ENCODE results near the gene TMEM106B.
A peak's percentile ranks its signal among the peaks of the same experiment; 100 is the strongest.

Gene TMEM106B

DNA sequence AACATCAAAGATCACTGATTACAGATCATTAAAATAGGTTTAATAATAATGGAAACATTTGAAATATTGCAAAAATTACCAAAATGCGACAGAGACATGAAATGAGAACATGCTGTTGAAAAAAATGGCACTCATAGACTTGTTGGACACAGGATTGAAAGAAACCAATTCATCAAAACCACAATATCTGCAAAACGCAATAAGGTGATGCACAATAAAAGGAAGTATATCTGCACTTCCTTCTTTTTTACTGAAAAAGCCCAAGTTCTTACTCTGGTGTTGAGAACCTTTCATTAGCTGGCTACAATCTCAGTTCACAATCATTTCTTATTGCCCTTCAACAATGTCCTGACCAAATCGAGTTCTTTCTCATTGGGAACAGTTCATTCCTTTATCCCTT is 28.7 kb downstream of the TMEM106B start:
- no peak for DNase-seq (ENCODE audit: low read depth in 2 of 2)
- TF ChIP-seq, protein P1, sequence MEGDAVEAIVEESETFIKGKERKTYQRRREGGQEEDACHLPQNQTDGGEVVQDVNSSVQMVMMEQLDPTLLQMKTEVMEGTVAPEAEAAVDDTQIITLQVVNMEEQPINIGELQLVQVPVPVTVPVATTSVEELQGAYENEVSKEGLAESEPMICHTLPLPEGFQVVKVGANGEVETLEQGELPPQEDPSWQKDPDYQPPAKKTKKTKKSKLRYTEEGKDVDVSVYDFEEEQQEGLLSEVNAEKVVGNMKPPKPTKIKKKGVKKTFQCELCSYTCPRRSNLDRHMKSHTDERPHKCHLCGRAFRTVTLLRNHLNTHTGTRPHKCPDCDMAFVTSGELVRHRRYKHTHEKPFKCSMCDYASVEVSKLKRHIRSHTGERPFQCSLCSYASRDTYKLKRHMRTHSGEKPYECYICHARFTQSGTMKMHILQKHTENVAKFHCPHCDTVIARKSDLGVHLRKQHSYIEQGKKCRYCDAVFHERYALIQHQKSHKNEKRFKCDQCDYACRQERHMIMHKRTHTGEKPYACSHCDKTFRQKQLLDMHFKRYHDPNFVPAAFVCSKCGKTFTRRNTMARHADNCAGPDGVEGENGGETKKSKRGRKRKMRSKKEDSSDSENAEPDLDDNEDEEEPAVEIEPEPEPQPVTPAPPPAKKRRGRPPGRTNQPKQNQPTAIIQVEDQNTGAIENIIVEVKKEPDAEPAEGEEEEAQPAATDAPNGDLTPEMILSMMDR (IDR thresholded peaks at IDR 0.05; ENCODE audit: low read depth, low read length): no peak

GRCh38 chr7:12244129-12244528 is 33.0 kb downstream of the TMEM106B start:
- peak; percentile 24 to 54 for DNase-seq (ENCODE audit: low read depth in 2 of 2)
- H3K4me3 ChIP-seq (replicated peaks in 1 of 2; ENCODE audit: low read depth in 2 of 2, low read length in 2 of 2): no peak overlapping the region
- TF ChIP-seq, protein P1 (IDR thresholded peaks at IDR 0.05; ENCODE audit: low read depth, low read length): peak; percentile 65

More for the DNA sequence above, 28.7 kb downstream of the TMEM106B start:
- no peak overlapping the region for H3K4me3 ChIP-seq (replicated peaks in 1 of 2; ENCODE audit: low read depth in 2 of 2, low read length in 2 of 2)

DNA sequence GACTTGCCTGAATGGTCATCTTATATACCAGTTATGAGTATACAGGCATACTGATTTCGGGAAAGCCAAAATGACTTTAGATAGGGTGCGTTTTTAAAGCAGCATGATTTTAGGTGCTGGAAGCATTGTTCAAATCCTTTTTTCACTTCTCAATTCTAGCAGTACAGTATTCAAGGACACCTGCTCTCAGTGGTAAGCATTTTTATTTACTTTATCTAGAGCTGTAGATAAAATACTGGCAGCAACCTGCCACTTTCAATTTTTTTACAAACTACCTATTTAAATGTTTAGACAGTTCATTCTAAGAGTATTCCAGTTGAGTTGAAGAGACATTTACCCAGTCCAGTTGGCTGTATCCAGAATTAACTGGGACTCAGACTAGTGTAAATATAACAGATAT is 33.6 kb downstream of the TMEM106B start:
- TF ChIP-seq, protein P1 (IDR thresholded peaks at IDR 0.05; ENCODE audit: low read depth, low read length): no peak
- DNase-seq (ENCODE audit: low read depth in 2 of 2): no peak
- H3K4me3 ChIP-seq (replicated peaks in 1 of 2; ENCODE audit: low read depth in 2 of 2, low read length in 2 of 2): no peak overlapping the region

GRCh38 chr7:12249706-12250105 is 38.6 kb downstream of the TMEM106B start:
- H3K4me3 ChIP-seq (replicated peaks in 1 of 2; ENCODE audit: low read depth in 2 of 2, low read length in 2 of 2): no peak overlapping the region
- TF ChIP-seq, protein P1 (IDR thresholded peaks at IDR 0.05; ENCODE audit: low read depth, low read length): no peak
- no peak for DNase-seq (ENCODE audit: low read depth in 2 of 2)

GRCh38 chr7:12250232-12250631 is 39.1 kb downstream of the TMEM106B start:
- H3K4me3 ChIP-seq (replicated peaks in 1 of 2; ENCODE audit: low read depth in 2 of 2, low read length in 2 of 2): no peak overlapping the region
- TF ChIP-seq, protein P1 (IDR thresholded peaks at IDR 0.05; ENCODE audit: low read depth, low read length): no peak
- DNase-seq (ENCODE audit: low read depth in 2 of 2): no peak

DNA sequence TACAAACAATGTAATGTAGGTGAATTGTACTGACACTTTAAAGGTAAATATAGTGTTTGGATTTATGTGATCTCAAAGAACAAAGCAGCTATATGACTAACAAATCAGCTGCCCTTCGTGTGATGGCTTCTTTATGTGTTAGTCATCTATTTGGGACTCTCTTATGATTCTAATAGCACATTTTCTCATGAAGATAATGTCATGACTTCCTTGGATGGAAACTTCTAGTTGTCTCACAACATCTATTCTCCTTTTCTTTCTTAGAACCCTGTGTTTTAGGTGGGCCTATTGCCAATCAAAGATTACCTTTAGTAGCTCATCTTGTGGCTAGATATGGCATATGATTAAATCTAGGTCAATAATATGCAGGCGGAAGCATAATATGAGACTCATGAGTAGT is 45.0 kb downstream of the TMEM106B start:
- H3K4me3 ChIP-seq (replicated peaks in 1 of 2; ENCODE audit: low read depth in 2 of 2, low read length in 2 of 2): no peak overlapping the region
- peak in 1 of 2 donors; percentile 66 for DNase-seq (ENCODE audit: low read depth in 2 of 2)
- TF ChIP-seq, protein P1 (IDR thresholded peaks at IDR 0.05; ENCODE audit: low read depth, low read length): no peak

- TF ChIP-seq, protein P1 (IDR thresholded peaks at IDR 0.05; ENCODE audit: low read depth, low read length): no peak
- no peak overlapping the region for H3K4me3 ChIP-seq (replicated peaks in 1 of 2; ENCODE audit: low read depth in 2 of 2, low read length in 2 of 2)
- peak; percentile 25 to 38 for DNase-seq (ENCODE audit: low read depth in 2 of 2)
These were observed 46.5 kb downstream of the TMEM106B start for GRCh38 chr7:12257582-12257981.
